Myometrial cell (primary cell): ENCODE results near the gene ADAMTS12. TPM values are rescaled to one million over a fixed set of nuclear protein-coding genes. Genes with fewer than 3 reads are reported as not detected.

Source experiments
- total RNA-seq: library from RNA; depleted of rRNA; stranded (reverse); fragments of >200 nt; gene quantifications from 2 replicates; pipeline ENCODE4 v1.2.3, GENCODE V29; 2015

The ADAMTS12 gene, protein sequence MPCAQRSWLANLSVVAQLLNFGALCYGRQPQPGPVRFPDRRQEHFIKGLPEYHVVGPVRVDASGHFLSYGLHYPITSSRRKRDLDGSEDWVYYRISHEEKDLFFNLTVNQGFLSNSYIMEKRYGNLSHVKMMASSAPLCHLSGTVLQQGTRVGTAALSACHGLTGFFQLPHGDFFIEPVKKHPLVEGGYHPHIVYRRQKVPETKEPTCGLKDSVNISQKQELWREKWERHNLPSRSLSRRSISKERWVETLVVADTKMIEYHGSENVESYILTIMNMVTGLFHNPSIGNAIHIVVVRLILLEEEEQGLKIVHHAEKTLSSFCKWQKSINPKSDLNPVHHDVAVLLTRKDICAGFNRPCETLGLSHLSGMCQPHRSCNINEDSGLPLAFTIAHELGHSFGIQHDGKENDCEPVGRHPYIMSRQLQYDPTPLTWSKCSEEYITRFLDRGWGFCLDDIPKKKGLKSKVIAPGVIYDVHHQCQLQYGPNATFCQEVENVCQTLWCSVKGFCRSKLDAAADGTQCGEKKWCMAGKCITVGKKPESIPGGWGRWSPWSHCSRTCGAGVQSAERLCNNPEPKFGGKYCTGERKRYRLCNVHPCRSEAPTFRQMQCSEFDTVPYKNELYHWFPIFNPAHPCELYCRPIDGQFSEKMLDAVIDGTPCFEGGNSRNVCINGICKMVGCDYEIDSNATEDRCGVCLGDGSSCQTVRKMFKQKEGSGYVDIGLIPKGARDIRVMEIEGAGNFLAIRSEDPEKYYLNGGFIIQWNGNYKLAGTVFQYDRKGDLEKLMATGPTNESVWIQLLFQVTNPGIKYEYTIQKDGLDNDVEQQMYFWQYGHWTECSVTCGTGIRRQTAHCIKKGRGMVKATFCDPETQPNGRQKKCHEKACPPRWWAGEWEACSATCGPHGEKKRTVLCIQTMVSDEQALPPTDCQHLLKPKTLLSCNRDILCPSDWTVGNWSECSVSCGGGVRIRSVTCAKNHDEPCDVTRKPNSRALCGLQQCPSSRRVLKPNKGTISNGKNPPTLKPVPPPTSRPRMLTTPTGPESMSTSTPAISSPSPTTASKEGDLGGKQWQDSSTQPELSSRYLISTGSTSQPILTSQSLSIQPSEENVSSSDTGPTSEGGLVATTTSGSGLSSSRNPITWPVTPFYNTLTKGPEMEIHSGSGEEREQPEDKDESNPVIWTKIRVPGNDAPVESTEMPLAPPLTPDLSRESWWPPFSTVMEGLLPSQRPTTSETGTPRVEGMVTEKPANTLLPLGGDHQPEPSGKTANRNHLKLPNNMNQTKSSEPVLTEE (N-terminal part only)
- total RNA-seq = 15.3 and 16.7 TPM in 2 replicates

DNA sequence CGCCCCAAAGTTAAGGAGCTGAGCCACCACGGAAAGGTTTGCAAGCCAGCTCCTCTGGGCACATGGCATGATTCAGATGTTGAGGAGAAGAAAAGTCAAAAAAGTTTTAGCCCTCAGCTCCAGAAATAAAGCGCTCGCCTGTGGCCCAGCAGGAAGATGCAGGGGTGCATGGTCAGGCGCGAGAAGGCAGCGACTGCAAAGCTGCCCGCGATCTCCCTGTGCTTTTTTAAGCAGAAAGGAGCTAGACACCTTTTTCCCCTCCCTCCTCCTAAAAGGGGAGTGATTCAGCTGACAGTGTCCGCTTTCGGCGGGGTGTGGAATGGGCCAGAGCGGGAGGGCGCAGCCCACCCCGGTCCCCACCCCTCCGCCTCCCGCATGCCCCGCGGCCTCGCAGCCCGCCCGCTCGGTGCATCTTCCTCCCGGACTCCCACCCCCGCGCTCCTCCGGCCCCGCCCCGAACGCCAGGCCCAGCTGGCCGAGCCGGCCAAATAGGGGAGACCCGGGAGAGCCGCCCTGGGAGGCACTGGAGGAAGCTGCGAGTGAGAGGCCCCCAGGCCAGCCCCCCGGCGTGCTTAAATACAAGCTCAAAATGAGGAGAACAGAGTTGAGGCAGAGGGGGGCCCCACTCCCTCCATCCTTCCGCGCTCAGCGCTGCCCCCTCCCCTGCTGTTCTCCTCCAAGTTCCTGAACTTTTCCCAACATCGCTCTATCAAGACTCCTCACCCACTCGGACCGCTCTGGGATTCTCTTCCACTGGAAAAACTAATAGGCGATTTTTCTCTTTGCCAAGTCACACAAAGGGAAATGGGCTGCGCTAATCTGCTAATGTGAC lies at the start of gene ADAMTS12:
ADAMTS12 (minus strand) TSS at position 203 of the 832 bp plus-strand sequence; CDS start at position 69, 134 bp downstream.

DNA sequence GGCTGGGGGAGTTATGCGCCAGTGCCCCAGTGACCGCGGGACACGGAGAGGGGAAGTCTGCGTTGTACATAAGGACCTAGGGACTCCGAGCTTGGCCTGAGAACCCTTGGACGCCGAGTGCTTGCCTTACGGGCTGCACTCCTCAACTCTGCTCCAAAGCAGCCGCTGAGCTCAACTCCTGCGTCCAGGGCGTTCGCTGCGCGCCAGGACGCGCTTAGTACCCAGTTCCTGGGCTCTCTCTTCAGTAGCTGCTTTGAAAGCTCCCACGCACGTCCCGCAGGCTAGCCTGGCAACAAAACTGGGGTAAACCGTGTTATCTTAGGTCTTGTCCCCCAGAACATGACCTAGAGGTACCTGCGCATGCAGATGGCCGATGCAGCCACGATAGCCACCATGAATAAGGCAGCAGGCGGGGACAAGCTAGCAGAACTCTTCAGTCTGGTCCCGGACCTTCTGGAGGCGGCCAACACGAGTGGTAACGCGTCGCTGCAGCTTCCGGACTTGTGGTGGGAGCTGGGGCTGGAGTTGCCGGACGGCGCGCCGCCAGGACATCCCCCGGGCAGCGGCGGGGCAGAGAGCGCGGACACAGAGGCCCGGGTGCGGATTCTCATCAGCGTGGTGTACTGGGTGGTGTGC lies 44.7 kb upstream of the ADAMTS12 start, which contains the start of gene RXFP3:
RXFP3 (plus strand) TSS at position 6 of the 636 bp plus-strand sequence; CDS start at position 361, 355 bp downstream.

Other genes starting within 250 kb of the ADAMTS12 start
- gene RXFP3, start 44.4 kb upstream of the ADAMTS12 start, total RNA-seq = not detected in 2 replicates
- not detected in 2 replicates for gene SLC45A2, start 92.7 kb upstream of the ADAMTS12 start, total RNA-seq
- gene AMACR, start 116.1 kb upstream of the ADAMTS12 start, total RNA-seq = 12.6 and 19.0 TPM in 2 replicates
- 0.18 and 2.0 TPM in 2 replicates for gene C1QTNF3, start 151.2 kb upstream of the ADAMTS12 start, total RNA-seq